Lower lobe of right lung (tissue), 2 donors: Measurements from ENCODE around the gene WDTC1. TPM values are rescaled to one million over a fixed set of nuclear protein-coding genes. Genes with fewer than 3 reads are reported as not detected.

Source experiments
- ATAC-seq, 2 donors: fragments of 200-7000 bp; cut with Tn5 transposase; one replicate each; pipeline ENCODE4 v1.9.1; 2020 to 2022; ENCODE audit warnings: mild to moderate bottlenecking in 2 of 2, moderate library complexity in 2 of 2
- DNase-seq: peaks from one replicate; pipeline ENCODE4 v3.0.0-alpha.2; 2020
- H3K27ac ChIP-seq: fragments of 200-600 bp; one replicate; pipeline ENCODE4 v1.8.0; 2022
- H3K27me3 ChIP-seq: fragments of 200-600 bp; one replicate; pipeline ENCODE4 v1.8.0; 2022; ENCODE audit warnings: low read depth
- H3K36me3 ChIP-seq: fragments of 200-600 bp; one replicate; pipeline ENCODE4 v1.8.0; 2022; ENCODE audit warnings: mild to moderate bottlenecking
- H3K4me1 ChIP-seq: fragments of 200-600 bp; one replicate; pipeline ENCODE4 v1.8.0; 2022
- H3K4me3 ChIP-seq: fragments of 200-600 bp; one replicate; pipeline ENCODE4 v1.8.0; 2022; ENCODE audit warnings: mild to moderate bottlenecking
- H3K9me3 ChIP-seq: fragments of 200-600 bp; one replicate; pipeline ENCODE4 v1.8.0; 2022
- intact Hi-C: fragments of 100-400 bp; cut with DNase I; formaldehyde crosslinking; loops from one replicate; pipeline ENCODE4 v1.11.0; 2022
- total RNA-seq: library from RNA; stranded (reverse); fragmentation: NEBNext Ultra II Directional; extraction: Animal tissue kit (Norgen Biotek cat#: 25700); gene quantifications from one replicate; pipeline ENCODE4 v1.2.1, GENCODE V29; 2021
- TF ChIP-seq, protein P1 (sequence below): fragments of 200-600 bp; IDR thresholded peaks from one replicate; pipeline ENCODE4 v1.8.0; 2022; ENCODE audit warnings: antibody characterized with exemption, mild to moderate bottlenecking
- donor health status: DM: no; HTN: yes; CAD: no; lungs with severe emphysema.

WDTC1 gene
- total RNA-seq, 1 donor from 2014 or later, result 45.7 TPM

DNA sequence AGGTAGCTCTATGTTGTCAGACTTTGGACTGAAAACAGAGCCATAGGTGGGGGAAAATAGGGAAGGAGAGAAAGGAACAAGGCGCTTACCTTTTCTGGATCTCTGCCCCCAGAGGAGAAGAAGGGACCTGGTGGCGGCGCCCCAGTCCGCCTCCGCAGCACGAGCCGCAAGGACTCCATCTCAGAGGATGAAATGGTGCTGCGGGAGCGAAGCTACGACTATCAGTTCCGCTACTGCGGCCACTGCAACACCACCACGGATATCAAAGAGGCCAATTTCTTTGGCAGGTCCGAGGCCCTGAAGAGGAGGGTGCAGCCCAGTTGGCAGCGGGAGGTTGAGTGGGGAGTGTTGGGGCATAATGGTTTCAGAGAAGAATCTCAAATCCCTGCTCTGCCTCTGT lies 69.1 kb downstream of the WDTC1 start:
- intact Hi-C loops, result loop anchor here (10.0 kb wide), 1 partner anchor 91 kb away; the partner anchor contains the start of gene GPR3
- Histone ChIP-seq H3K9me3 (no peaks in the 10 kb centered on the region), H3K27ac (no peak overlapping the region), H3K36me3 (peaks cover 57% of the 10 kb centered on the region), H3K4me3 (no peak overlapping the region), H3K27me3 (no peaks in the 10 kb centered on the region), H3K4me1 (peaks cover 26% of the 10 kb centered on the region)
- DNase-seq (no peak), ATAC-seq (no peak)
- TF ChIP-seq, protein P1, sequence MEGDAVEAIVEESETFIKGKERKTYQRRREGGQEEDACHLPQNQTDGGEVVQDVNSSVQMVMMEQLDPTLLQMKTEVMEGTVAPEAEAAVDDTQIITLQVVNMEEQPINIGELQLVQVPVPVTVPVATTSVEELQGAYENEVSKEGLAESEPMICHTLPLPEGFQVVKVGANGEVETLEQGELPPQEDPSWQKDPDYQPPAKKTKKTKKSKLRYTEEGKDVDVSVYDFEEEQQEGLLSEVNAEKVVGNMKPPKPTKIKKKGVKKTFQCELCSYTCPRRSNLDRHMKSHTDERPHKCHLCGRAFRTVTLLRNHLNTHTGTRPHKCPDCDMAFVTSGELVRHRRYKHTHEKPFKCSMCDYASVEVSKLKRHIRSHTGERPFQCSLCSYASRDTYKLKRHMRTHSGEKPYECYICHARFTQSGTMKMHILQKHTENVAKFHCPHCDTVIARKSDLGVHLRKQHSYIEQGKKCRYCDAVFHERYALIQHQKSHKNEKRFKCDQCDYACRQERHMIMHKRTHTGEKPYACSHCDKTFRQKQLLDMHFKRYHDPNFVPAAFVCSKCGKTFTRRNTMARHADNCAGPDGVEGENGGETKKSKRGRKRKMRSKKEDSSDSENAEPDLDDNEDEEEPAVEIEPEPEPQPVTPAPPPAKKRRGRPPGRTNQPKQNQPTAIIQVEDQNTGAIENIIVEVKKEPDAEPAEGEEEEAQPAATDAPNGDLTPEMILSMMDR, result no peak

DNA sequence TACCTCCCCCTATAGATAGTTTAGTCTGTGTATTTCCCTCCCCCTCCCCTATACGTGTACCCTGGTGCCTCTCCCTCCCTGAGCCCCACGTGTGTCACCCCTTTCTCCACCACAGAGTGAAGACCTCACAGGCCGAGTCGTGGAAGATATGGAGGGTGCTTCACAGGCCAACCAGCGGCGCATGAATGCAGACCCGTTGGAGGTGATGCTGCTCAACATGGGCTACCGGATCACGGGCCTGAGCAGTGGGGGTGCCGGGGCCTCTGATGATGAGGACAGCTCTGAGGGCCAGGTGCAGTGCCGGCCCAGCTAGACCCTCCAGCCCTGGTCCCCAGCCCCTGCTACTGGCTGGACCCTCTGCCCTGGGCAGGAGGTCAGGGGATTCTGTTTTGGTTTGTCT lies 71.6 kb downstream of the WDTC1 start:
- H3K4me1 ChIP-seq, result peaks cover 2% of the 10 kb centered on the region
- no peaks in the 10 kb centered on the region for H3K9me3 ChIP-seq
- no peak overlapping the region for H3K4me3 ChIP-seq
- H3K27ac ChIP-seq, result no peak overlapping the region
- TF ChIP-seq, protein P1, result no peak
- intact Hi-C loops, result loop anchor here (10.0 kb wide), 1 partner anchor 89 kb away; the partner anchor contains the start of gene GPR3
- H3K27me3 ChIP-seq, result no peaks in the 10 kb centered on the region
- peaks cover 59% of the 10 kb centered on the region for H3K36me3 ChIP-seq
- DNase-seq, result no peak
- ATAC-seq, result no peak

DNA sequence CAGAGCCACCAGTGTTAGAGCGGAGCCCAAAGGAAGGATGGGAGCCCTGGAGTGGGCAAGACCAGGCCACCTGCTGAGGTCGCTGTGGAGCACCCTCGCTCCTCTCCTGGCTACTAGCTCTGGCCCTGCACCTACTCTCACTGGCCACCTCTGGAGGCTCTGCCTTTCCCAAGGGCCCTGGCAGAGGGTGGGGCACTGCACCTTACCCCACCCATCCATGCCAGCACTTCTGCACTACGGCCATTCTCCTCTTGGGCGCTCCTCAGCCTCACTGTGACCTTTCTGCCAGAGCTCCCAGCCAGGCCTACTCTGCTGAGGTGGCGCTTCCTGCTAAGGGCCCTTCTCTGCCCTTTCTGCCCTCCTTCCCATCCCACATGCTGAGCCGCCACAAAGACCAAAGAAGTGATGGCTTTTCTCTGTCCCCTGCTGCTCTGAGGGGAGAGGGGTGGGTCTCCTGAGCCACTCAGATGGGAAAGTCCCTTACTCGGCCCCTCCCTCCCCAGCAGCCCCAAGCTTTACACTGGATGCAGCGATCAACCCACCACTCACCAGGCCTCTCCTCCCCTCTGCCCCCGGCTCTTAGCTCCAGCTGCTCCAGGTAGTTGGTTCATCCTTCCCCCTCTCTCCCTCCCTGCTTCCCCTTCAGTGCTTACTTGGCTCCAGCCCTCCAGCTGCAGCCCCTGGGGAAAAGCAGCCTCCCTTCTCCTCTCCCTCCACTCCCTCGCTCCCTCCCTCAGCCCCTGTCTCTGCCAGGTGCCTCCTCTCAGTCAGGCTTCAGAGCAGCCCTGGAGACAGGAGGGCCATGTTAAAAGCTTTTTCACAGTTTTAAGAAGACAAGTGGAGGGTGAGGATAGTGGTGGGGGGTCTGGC lies 72.7 kb downstream of the WDTC1 start:
- Histone ChIP-seq H3K4me1 (no peaks in the 10 kb centered on the region), H3K27me3 (no peaks in the 10 kb centered on the region), H3K36me3 (peaks cover 52% of the 10 kb centered on the region), H3K27ac (no peak overlapping the region), H3K4me3 (no peak overlapping the region), H3K9me3 (no peaks in the 10 kb centered on the region)
- intact Hi-C loops, result loop anchor here (10.0 kb wide), 1 partner anchor 88 kb away; the partner anchor contains the start of gene GPR3
- DNase-seq (no peak), ATAC-seq (no peak)
- TF ChIP-seq, protein P1, result no peak

DNA sequence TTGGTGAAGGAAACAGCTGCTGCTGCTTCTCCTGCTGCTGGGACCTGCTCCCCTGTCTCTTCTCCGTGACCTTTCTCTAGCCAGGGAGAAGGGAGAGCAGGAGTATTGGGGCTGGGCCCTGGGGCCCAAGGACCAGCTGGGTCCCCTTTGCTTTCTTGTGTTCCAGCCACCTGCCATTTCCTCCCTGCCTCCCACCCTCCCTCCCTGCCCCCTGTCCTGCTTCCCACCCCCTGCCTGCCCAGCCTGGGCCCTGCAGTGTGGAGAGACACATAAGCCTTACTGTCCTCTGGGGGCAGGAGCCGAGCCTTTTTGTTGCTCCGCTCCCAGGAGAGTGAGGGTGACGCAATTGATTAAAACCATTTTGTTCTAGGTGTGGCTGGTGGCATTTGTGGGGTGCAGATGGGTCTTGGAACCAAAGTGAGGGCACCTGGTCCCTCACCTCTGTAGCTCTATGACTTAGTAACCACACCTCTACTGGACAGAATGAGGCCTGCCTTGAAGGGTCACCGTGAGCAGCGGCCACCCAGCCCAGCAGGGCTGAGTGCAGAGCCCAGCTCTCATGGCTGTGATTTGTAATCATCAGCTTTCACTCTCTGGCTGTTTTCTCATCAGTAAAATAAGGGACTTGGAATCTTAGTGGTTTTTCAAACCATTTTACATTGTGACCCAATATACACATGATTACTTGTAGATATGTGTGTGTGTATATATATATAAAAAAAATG lies 73.6 kb downstream of the WDTC1 start:
- intact Hi-C loops, result loop anchor here (10.0 kb wide), 1 partner anchor 87 kb away; the partner anchor contains the start of gene GPR3
- Histone ChIP-seq H3K27me3 (no peaks in the 10 kb centered on the region), H3K36me3 (peaks cover 43% of the 10 kb centered on the region), H3K4me3 (no peak overlapping the region), H3K27ac (no peak overlapping the region), H3K4me1 (no peaks in the 10 kb centered on the region), H3K9me3 (no peaks in the 10 kb centered on the region)
- ATAC-seq (no peak), DNase-seq (no peak)
- TF ChIP-seq, protein P1, result no peak

DNA sequence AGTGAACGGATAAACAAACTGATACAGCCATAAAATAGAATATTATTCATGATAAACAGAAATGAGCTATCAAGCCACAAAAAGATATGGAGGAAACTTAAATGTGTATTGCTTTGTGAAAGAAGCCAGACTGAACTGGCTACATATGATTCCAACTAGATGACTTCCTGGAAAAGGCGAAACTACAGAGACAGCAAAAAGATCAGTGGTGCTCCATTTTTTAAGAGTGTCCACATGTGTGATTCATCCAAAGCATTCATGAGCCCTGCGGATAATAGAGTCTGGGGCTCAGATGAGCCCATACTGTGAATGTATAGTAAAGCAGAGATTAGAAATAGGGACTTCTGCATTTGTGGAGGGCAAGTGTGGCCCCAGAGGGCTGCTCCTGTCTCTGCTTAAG lies 79.7 kb downstream of the WDTC1 start:
- ATAC-seq (no peak), DNase-seq (no peak)
- Histone ChIP-seq H3K36me3 (peaks cover 19% of the 10 kb centered on the region), H3K27ac (no peak overlapping the region), H3K27me3 (no peaks in the 10 kb centered on the region), H3K9me3 (no peaks in the 10 kb centered on the region), H3K4me1 (no peaks in the 10 kb centered on the region), H3K4me3 (no peak overlapping the region)
- intact Hi-C loops, result no loop called here
- TF ChIP-seq, protein P1, result no peak
